Heart left ventricle (tissue), 16 donors: Measurements from ENCODE around the gene CCDC196. TPM values are rescaled to one million over a fixed set of nuclear protein-coding genes. Genes with fewer than 3 reads are reported as not detected.

Experiments used
- ATAC-seq, 4 donors: fragments of 200-7000 bp; cut with Tn5 transposase; one replicate each; pipeline ENCODE4 v1.9.1; 2020 to 2022; ENCODE audit warnings: moderate library complexity in 4 of 4, mild to moderate bottlenecking in 3 of 4, moderate number of reproducible peaks in 1 of 4
- DNase-seq, 5 donors: peaks; one replicate each; pipeline ENCODE4 v3.0.0-alpha.2; 2020
- H3K27ac ChIP-seq, 12 donors: fragments of 200-600 bp; sonication (generic) in 4 of 12; one replicate each; pipeline versions ENCODE4 v1.5.0 to v1.8.0; 2016 to 2022; ENCODE audit warnings: mild to moderate bottlenecking in 2 of 12
- H3K27me3 ChIP-seq, 9 donors: fragments of 200-600 bp; sonication (generic) in 2 of 9; one replicate each; pipeline versions ENCODE4 v1.5.1 to v1.8.0; 2016 to 2022; ENCODE audit warnings: mild to moderate bottlenecking in 3 of 9
- H3K36me3 ChIP-seq, 9 donors: fragments of 200-600 bp; sonication (generic) in 2 of 9; one replicate each; pipeline versions ENCODE4 v1.5.0 to v1.8.0; 2018 to 2022; ENCODE audit warnings: mild to moderate bottlenecking in 2 of 9
- H3K4me1 ChIP-seq, 12 donors: fragments of 200-600 bp; sonication (generic) in 4 of 12; one replicate each; pipeline versions ENCODE4 v1.5.0 to v1.8.0; 2016 to 2022; ENCODE audit warnings: mild to moderate bottlenecking in 3 of 12
- H3K4me3 ChIP-seq, 12 donors: fragments of 200-600 bp; sonication (generic) in 4 of 12; one replicate each; pipeline versions ENCODE4 v1.5.0 to v1.8.0; 2017 to 2022; ENCODE audit warnings: mild to moderate bottlenecking in 9 of 12, moderate library complexity in 4 of 12
- H3K9me3 ChIP-seq, 12 donors: fragments of 200-600 bp; sonication (generic) in 4 of 12; one replicate each; pipeline versions ENCODE4 v1.5.0 to v1.8.0; 2016 to 2022; ENCODE audit warnings: mild to moderate bottlenecking in 1 of 12
- CTCF ChIP-seq, 12 donors: fragments of 200-600 bp; sonication (generic) in 4 of 12; IDR thresholded peaks; one replicate each; pipeline versions ENCODE4 v1.5.0 to v1.8.0; 2018 to 2022; ENCODE audit warnings: antibody characterized with exemption in 12 of 12, mild to moderate bottlenecking in 5 of 12
- POLR2A ChIP-seq, 2 donors: fragments of 450-650 bp; IDR thresholded peaks; one replicate each; pipeline ENCODE4 v1.6.1; 2017; ENCODE audit warnings: antibody characterized with exemption in 2 of 2, mild to moderate bottlenecking in 2 of 2, moderate library complexity in 2 of 2
- WGBS, 4 donors: extraction: QIAGEN DNeasy Blood & Tissue Kit in 2 of 4; methylation state at CpG; one replicate each; pipeline versions ENCODE4 v1.1.5 to v1.1.7; 2013 to 2018; 5-methylcytosine and 5-hydroxymethylcytosine counted together
- intact Hi-C, 10 donors: fragments of 100-400 bp; cut with DNase I; formaldehyde crosslinking; loops; one replicate each; pipeline versions ENCODE4 v1.11.1 to v1.14.2; 2022
- polyA plus RNA-seq, 2 donors: library from polyadenylated mRNA; stranded (reverse); fragments of 200-250 nt; gene quantifications; one replicate each; pipeline ENCODE4 v1.2.3, GENCODE V29; 2013
- total RNA-seq, 9 donors: library from RNA; depleted of rRNA in 2 of 9; stranded (reverse); fragments of >200 nt in 2 of 9; fragmentation: NEBNext Ultra II Directional in 3 of 9; extraction: Animal tissue kit (Norgen Biotek cat#: 25700) in 3 of 9; gene quantifications; one replicate each; pipeline versions ENCODE4 v1.1.0 to v1.2.4, GENCODE V29; 2016 to 2023
- donor health status: ischemic (EF 13 %, LVEDD 7.1; RV severe dilation, severe dysfunction).
- donor health status: healthy with polysubstance abuse.
- donor health status: DM: no; HTN: yes; CAD: no.
- donor health status: DM: no; HTN: no; CAD: no.
- donor health status: ischemic (EF 25% LVEDD 6.9; RV normal size, moderate dysfunction).
- donor health status: ischemic (EF 25% LVEDD 5.7; RV mildly dilated, moderate dysfunction).
- donor health status: healthy.
- donor health status: DM: yes; HTN: yes; CAD: no.
- donor health status: ischemic (EF 35%, LVEDD 5.7; RV mildly dilated, moderate dysfunction).
- donor health status: nonischemic (EF 11% LVEDD 7.7; RV severe dilation, severe dysfunction).
- donor health status: DM: yes; HTN: yes; CAD: no.
- donor health status: PGD.
- donor health status: ischemic (EF 29% LVEDD 5.4; RV normal size, mild dysfunction).
- donor health status: nonischemic (EF 23%, LVEDD 6.1; RV moderate dilation, normal function).

Gene CCDC196
- total and polyA plus RNA-seq, 11 donors = not detected

GRCh38 chr14:66464261-66464660 is 21.9 kb upstream of the CCDC196 start:
- H3K27me3 ChIP-seq = no peaks in the 10 kb centered on the region
- TF ChIP-seq CTCF (IDR thresholded peaks at IDR 0.05) (no peak), POLR2A (IDR thresholded peaks at IDR 0.05) (no peak)
- no peak overlapping the region for H3K4me3 ChIP-seq
- ATAC-seq = no peak
- peaks cover 0 to 14% (median 6%) of the 10 kb centered on the region in 12 donors for H3K9me3 ChIP-seq
- no peaks in the 10 kb centered on the region for H3K36me3 ChIP-seq
- no peak overlapping the region for H3K27ac ChIP-seq
- no peak for DNase-seq
- no peaks in the 10 kb centered on the region for H3K4me1 ChIP-seq
- WGBS, 4 donors = 95 to 99% (median 97%) methylated on average over 3 of the region's 3 CpGs
- intact Hi-C loops = no loop called here

- intact Hi-C loops = no loop called here
- Histone ChIP-seq H3K36me3 (no peaks in the 10 kb centered on the region), H3K9me3 (peaks cover 0 to 29% (median 16%) of the 10 kb centered on the region in 12 donors), H3K4me3 (no peak overlapping the region), H3K27ac (no peak overlapping the region), H3K27me3 (no peaks in the 10 kb centered on the region), H3K4me1 (no peaks in the 10 kb centered on the region)
- TF ChIP-seq CTCF (IDR thresholded peaks at IDR 0.05) = no peak
- TF ChIP-seq POLR2A (IDR thresholded peaks at IDR 0.05) = no peak
- DNase-seq (no peak), ATAC-seq (no peak)
- 87 to 92% (median 89%) methylated on average over 2 of the region's 2 CpGs for WGBS, 4 donors
Observed at GRCh38 chr14:66468778-66469367, 17.3 kb upstream of the CCDC196 start.

GRCh38 chr14:66471584-66471983 is 14.6 kb upstream of the CCDC196 start:
- no peak for ATAC-seq
- Histone ChIP-seq H3K4me1 (no peaks in the 10 kb centered on the region), H3K27me3 (no peaks in the 10 kb centered on the region), H3K9me3 (peaks cover 0 to 29% (median 16%) of the 10 kb centered on the region in 12 donors), H3K27ac (no peak overlapping the region), H3K36me3 (no peaks in the 10 kb centered on the region), H3K4me3 (no peak overlapping the region)
- 69 to 79% (median 70%) methylated on average over 4 of the region's 4 CpGs for WGBS, 4 donors
- TF ChIP-seq CTCF (IDR thresholded peaks at IDR 0.05) = no peak
- TF ChIP-seq POLR2A (IDR thresholded peaks at IDR 0.05) = no peak
- intact Hi-C loops = no loop called here
- DNase-seq = no peak

- intact Hi-C loops = no loop called here
- no peaks in the 10 kb centered on the region for H3K27me3 ChIP-seq
- ATAC-seq (no peak), DNase-seq (no peak)
- H3K4me3 ChIP-seq = no peak overlapping the region
- no peak overlapping the region for H3K27ac ChIP-seq
- peaks cover 0 to 29% (median 16%) of the 10 kb centered on the region in 12 donors for H3K9me3 ChIP-seq
- TF ChIP-seq POLR2A (IDR thresholded peaks at IDR 0.05) = no peak
- TF ChIP-seq CTCF (IDR thresholded peaks at IDR 0.05) = no peak
- no peaks in the 10 kb centered on the region for H3K36me3 ChIP-seq
- H3K4me1 ChIP-seq = no peaks in the 10 kb centered on the region
Observed at GRCh38 chr14:66472251-66472650, 13.9 kb upstream of the CCDC196 start.
